M059J (cell line): ENCODE results near the gene RNLS. TPM values are rescaled to one million over a fixed set of nuclear protein-coding genes. Genes with fewer than 3 reads are reported as not detected.
"Not testable (repeated sequence)": the region's sequence is repeated elsewhere in the genome, so short reads cannot be mapped to it uniquely, and the experiment has no call there.

ENCODE experiments used
- DNase-seq: peaks from one replicate; pipeline ENCODE4 v3.0.0-alpha.2; 2012; ENCODE audit warnings: low read depth
- total RNA-seq: library from RNA; depleted of rRNA; stranded (reverse); fragments of >200 nt; shearing (Covaris generic); gene quantifications from 2 replicates; pipeline ENCODE4 v1.2.3, GENCODE V29; 2014

The RNLS gene
- total RNA-seq, 1 experiment from 2014 or later: 22.8 TPM

DNA sequence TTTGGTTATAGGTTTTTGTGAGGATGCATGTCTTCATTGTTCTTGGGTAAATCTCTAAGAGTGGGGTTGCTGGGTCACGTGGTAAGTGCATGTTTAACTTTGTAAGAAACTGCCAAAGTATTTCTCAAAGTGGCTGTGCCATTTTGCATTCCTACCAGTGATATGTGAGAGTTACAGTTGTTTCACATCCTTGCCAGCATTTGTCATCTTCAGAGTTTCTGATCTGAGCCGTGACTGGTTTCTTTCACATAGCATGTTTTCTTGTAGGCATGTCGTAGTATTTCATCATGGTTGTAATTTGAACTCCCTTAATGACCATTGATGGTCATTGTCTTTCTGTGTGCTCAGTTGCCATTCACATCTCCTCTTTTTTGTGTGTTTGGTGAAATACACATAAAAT, 286.0 kb downstream of the RNLS start:
- DNase-seq: no peak

DNA sequence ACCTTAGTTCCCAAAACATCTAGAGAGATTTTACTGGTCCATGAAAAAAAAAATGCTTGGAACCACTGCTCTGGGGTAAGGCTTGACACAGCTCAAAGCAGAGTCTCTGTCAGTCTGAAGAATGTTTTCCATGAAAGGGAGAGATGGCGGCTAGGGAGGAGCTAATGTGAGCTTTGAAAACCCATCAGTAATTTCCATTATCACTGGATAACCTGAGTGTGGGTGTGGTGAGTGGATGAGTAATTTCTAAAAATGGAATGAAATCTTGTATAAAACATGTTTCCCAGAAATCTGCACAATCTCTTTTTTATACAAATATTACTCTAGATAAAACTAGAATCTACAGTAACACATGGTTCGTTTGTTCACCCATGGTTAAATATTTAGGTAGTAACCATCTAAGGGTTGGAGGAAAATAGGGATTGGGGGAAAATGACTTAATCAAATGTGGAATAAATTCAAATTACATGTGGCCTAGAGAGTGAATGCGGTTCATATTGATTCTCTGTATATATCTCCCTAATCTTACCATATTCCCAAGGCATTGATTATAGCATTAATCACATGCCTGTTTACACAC, 289.4 kb downstream of the RNLS start:
- DNase-seq: no peak

DNA sequence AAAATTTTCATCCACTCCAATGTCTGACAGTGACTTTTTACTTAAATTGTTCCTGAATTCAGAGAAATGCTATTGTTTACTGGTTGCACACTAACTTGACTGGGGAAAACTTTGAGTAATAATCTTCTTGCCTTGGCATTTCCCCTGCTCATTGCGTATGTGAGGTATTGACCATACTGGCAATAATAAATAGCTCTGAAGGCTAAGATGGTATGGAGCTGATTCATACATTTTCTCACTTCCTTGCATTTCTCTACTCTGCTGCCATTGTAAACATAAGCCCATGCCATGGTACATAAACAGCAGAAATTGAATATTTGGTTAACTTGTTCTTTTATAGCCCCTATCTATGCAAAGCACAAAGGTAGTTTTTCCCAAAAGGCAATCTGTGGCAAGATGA, 290.0 kb downstream of the RNLS start:
- no peak for DNase-seq

DNA sequence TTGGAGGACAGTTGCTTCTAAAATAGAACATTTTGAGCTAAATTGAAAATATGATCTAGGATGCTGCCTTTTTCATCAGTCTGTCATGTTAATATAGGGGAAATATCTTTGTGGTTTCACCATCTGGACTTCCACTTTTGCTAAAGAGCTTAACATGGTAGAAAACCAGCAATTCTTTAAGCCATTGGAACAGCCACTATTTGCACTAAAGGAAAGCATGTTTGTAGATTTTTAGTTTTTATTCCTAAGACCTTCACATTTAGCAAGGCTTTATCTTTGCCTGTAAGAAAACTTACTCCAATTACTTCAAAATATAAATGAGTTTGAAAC, 291.0 kb downstream of the RNLS start:
- DNase-seq: no peak

DNA sequence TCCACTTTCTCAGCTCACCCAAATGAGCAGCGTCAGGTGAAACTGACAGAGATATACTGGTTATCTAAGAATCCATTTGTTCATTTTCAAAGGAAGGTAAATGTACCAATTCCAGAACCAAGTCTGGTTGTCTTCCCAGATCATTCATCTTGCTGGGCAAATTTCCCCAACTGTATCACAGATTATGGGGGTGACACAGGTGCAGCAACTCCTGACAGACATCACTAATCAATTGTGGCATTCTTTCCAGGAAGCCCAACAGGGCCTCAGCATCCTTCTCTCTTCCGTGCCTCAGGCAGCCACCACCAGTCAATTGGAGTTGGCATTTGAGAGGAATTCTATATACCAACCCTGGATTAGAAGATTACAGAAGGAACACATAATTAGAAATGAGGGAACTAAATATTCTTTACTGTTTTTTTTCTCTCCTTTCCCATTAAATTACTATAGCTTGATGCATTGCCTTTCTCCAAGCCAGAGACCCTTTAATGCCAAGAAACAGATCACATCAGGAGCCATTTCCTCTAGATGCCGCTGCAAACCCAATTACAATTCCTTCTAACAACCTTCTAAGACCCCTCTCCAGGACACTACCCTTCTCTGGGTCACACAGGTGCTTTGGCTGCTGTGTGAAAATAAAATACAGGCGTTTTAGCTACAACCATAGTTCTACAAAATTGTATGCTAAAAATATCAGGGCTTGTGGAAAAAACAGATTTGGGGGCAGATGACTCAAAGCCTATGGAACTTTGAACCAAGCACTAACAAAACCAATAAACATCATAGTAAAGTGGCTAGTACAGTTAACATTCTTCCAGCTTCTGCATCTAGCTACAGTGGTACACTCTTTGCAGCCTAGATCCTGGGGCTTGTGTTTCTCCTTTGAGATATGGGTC, 291.6 kb downstream of the RNLS start:
- no peak for DNase-seq

DNA sequence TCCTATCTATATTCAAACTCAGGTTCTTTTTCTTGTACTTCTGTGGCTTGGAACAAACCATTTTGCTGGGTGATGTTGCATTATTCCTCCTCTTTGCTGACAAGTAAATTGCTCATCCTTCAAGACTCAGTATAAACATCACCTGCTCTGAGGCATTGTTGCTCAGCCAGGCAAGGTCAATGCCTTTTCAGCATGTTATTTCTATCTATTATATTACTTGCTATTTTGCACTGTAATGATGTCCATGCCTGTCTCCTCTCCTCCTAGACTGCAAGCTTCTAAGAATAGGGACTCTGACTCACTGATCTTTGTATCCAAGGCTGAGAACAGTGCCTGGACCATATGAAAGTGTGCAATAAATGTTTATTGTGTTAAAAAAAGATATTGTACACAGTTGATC, 293.8 kb downstream of the RNLS start:
- DNase-seq: peak; percentile 4

DNA sequence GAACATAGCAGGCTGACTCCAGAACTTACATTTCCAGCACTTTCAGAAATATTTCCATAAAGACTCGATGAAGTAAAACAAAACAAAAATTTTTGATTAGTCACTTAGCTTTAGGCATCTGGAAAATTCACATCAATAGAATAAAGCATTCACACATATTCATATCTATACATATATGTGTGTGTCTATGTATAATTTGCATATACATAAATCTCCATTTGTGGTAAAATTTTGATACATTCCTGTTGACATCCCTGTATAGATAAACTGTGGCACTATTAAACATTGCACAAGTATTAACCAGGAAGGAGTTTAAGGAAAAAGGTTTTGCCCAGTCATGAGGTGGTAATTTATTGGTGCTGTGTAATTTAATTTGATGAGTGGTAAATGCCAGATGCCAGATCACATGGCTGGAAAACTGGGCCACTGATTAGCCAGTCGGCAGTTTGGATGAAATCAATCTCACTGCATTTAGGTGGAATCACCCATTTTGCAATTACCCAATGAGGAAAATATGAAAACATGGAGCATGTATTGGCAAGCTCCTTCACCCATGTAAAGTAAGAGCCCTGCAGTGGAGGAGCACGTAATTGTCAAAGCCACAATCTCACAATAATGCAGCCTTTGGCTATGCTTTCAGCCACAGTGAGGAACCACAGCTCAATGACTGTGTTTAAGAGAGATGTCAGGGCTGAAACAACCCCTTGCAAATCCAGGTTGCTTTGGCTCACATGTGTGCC, 294.6 kb downstream of the RNLS start:
- DNase-seq: peak; percentile 57

DNA sequence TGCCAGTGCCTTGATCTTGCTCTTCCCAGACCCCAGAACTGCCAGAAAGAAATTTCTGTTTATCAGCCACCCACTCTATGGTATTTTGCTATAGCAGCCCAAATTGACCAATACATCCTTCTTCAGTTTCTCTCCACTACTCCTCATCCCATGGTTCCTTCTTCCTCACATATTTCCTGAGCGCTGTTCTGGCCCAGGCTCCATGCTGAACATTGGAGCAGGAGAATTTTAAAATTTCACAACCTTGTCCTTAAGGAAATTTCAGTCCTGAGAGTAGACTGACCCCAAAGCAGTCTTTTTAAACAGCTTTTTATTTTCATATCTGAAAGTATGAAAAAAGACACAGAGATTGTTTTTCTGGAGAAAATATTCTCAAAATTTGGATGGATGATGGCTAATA, 297.1 kb downstream of the RNLS start:
- DNase-seq: no peak

DNA sequence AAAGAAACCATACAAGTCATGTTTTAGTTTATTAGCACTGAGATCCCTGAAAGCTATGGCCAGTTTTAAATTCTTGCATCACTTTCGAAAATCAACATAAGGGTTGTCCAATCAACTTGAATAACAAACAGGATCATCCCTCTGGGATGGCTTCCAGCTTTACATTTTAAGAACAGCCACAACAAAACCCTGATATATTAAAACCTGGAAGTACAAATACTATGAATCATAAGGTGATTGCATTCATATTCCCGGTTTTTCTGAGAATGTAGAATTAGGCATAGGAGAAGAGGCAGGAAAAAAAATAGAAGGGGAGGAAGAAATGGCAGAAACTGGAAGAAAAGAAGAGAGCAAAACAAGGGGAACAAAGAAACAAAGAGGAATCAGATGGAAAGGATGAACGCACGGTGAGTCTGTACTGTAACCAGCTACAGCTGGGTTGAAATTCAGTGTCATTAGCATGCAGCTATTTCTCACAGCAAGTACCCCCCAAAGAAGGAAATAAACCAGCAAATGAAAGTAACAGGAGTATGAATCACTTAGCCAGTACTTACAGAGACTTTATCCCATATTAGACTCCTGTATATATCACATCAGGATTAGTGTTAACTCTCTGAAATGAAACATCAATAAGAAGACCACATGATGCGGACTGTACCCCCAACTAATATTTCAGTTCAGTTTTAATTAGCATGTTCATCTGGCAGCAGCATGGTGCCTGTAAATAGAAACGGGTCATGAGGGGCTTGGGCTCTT, 301.3 kb downstream of the RNLS start:
- DNase-seq: peak; percentile 69

DNA sequence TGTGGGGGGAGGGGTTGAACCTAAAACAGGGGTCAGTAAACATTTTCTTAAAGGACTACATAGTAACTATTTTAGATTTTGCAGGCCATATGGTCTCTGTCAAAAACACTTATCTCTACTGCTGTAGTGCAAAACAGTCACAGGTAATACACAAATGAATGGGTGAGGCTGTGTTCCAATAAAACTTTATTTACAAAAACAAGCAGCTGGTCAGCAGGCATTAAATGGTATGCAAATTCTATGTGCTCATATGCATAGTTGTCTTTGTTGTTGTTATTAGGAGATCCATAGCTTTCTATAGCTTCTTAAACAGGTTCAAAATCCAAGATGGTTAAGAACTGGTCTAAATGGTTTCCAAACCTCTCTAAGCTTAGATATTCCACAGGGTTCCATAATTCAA, 302.6 kb downstream of the RNLS start:
- no peak for DNase-seq

DNA sequence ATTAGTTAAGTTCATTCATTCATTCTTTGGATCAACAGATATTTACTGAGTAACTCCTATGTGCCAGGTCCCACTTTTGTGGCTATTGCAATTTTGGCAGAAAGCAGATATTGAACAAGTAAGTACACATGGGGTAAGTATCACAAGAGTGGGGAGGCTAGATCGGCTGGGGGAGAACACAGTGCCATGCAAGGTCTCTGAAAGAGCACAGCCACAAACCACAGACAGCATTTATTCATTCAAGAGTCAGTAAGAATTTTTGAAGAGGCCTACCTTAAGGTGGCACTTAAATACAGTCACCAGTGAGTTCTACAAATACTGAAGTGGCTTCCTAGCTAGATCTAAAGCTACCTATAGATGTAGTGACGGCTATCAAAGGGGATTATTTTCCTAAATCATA, 304.2 kb downstream of the RNLS start:
- peak; percentile 49 for DNase-seq

DNA sequence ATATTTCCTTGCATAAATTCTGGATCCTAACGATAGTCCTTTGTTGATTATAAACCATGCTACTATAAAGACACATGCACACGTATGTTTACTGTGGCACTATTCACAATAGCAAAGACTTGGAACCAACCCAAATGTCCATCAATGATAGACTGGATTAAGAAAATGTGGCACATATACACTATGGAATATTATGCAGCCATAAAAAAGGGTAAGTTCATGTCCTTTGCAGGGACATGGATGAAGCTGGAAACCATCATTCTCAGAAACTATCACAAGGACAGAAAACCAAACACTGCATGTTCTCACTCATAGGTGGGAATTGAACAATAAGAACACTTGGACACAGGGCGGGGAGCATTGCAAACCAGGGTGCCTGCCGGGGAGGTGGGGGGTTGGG, 306.2 kb downstream of the RNLS start:
- DNase-seq: not testable (repeated sequence)

DNA sequence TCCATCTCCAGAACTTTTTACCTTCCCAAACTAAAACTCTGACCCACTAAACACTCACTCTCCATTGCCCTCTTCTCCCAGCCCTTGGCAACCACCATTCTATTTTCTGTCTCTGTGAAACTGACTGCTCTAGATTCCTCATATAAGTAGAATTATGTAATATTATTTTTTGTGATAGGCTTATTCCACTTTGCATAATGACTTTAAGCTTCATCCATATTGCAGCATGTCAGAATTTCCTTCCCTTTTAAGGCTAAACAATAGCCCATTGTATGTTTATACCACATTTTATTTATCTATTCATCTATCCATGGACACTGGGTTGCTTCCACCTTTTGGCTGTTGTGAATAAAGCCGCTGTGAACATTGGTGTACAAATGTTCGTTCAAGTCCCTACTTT, 308.8 kb downstream of the RNLS start:
- no peak for DNase-seq

DNA sequence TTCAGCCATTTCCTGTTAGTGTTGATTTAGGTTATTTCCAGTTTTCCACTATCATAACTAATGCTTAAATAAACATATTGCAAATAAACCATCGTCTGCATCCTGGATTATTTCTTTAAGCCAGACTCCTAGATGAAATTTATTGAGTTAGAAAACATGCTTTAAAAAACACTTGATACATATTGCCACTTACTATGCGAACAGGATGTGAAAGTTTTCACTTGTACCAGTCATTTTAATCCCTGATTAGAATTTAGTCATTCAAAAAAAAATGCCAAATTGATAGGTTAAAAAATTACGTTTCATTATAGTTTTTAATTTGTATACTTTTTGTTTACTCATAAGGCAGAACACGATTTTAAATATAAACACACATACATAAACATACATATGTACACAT, 309.6 kb downstream of the RNLS start:
- DNase-seq: no peak

DNA sequence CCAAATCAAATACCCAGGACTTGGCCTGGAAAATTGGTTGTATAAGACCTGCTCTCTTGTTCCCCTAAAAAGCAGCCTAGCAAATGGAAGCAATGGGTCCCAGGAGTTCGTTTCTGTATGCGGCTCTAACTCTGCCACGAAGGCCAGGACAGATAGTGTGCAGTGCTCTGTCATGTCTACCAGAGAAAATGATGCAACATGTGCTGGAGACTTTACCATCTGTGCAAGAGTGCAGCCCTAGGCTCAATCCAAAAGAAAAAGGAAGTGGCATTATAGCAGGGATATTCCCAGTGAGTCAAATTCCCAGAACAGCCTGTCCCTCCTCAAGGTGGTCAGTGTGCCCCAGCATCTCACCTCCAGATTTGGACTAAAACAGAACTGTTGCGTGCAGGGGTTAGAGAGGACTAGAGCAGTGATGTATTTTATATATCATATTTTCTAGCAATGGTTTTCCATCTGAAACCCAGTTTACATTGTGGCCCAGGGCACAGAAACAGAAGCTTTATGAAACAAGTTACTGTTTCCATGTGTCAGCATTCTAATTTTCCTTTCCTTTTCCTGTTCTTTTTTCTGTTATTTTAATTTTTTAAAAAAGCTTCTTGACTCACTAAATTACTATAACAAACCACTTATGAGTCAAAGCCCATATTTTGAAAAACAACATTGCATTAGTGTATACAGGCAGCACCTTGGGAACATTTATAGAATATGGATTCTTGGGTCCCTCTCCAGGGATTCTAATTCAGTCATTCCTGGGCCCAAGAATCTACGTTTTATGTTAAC, 311.2 kb downstream of the RNLS start:
- peak; percentile 64 for DNase-seq

DNA sequence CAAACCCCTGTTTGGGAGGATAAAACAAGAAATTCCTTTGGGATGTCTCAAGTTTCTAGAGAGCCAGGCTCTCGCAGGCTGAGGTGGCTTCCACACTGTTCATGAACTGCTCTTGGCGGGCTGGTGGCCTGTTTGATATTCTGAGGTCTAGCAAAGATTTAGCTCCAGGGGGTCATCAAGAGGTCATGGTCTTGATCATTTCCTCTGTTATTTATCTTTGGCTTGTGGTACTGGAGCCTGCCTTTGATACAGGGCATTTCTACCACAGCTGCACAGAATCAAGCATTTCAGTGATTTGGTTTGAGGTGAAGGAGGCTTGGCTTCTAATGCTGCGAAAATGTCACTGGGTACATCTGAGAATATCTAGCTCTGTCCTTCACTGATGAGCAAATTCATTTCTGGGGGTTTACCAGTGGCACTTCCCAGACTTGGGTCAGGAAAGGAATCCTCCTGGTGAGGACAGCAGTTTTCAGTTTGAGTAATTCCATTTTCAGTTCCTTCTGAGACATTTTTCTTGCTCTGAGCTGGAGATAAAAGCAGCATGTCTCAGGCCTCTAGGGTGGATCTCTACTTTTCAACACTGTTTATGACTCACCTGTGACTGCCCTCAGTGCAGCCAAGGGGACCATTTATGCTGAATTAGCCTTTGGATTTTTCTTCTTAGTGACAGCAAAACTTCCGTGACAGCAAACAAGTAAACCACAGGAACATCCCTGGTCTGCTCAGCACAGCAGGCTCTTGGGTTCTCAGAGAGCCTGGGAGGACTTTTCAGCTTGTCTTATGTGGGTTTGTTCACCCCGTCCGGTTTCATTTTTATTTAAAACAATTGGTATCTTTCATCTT, 312.0 kb downstream of the RNLS start:
- peak; percentile 96 for DNase-seq

DNA sequence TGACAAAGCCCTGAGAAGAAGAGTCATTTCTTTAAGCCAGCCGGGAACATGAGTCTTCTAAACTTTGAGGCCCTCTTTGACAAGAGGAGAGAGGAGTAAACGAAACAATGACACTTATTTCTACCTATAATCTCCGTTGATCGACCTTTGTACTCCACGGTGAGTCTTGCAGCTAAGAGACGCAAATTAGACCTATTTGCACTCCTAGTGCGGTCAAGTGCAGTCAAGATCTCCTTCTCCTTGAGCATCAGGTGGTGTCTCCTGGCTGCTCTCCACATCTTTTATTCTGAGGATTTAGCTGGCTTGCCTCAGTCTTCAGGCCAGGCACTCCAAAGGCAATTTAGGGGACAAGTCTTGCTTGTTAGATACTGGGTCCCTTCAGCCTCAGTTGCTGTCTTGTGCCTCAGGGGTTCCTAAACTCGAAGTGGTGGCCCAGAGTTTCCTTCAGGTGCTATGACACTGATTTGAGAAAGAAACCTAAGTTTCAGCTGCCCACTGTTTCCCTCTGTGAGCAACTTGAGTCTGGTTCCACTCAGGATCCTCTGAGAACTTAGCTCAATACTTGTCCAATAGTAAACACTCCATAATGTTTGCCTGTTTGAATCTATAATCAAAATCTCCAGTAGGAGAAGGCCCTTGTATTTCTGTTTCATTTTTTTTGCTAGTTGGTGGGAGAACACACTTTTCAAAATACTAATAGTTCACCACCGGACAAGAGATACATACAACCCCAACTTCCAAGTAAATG, 312.9 kb downstream of the RNLS start:
- DNase-seq: no peak

DNA sequence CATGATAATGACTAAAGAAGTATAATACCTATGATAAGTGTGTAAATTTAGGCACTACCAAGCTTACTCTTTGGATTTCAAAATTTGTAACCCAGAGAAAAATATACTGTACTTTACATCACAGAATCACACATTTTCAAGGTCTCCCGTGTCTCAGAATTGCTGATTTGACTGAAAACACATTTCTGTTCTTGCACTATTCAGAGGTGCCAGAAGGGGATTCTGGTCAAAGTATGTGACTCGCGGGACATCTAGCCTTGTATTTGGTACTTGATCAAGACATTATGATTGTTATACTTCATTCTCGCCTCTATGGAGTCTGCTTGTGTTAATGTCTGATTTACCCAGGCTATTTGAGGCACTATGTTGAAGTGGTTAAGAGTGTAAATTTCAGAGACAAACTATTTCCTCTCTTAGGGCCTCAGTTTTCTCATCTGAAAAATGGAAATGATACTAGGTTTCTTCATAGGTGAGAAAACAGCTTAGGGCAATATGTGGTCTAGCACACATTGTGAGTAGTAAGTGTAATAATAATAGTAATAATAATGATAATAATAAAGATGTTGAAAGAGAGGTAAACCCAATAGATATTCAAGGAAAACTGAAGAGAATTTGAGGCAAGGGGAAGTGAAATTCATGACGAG, 320.4 kb downstream of the RNLS start:
- DNase-seq: no peak

DNA sequence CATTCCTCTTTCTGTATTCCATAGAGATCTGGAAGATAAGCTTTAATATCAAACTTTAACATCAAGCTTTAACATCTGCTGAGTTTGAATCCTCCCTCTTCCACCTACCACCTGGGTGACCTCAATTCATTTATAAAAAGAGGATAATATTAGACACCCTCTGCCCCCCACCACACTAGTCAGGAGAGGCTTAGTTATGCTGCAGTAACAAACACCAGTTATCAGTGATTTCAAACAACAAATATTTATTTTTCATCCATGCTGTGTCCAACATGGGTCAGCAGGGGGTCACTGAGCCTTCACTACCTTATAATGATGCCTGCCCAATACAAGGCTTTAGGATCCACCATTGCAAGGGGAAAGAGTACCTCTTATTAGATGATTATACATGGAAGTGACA, 322.0 kb downstream of the RNLS start:
- no peak for DNase-seq
